HG03196 (cell line): Measurements from ENCODE around the gene MTERF4.

Experiments
- ATAC-seq: cut with Tn5 transposase; IDR thresholded peaks from one replicate; pipeline ENCODE4 v1.9.1; 2021; ENCODE audit not compliant: unreplicated experiment

MTERF4 gene

DNA sequence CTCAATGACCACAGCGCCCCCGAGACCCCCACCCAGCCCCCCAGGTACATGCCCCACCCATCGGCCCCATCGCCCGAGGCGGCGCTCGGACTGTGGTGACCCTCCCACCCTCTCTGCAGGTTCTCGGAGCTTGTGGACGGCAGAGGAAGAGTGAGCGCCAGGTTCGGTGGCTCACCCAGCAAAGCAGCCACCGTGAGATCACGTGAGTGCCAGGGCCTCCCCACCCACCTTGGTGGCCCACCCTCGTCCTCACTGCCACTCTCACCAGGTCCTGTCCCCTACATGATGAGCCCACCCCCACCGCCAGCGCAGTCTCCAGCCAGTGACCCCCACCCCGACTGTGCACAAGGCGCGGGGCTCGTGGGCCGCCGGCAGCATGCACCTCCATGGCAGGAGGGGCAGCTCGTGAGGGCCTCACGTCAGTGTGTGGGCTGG, 30.4 kb downstream of the MTERF4 start:
- no peak for ATAC-seq

- no peak for ATAC-seq
Observed at GRCh38 chr2:241070811-241071676, 31.0 kb downstream of the MTERF4 start.

DNA sequence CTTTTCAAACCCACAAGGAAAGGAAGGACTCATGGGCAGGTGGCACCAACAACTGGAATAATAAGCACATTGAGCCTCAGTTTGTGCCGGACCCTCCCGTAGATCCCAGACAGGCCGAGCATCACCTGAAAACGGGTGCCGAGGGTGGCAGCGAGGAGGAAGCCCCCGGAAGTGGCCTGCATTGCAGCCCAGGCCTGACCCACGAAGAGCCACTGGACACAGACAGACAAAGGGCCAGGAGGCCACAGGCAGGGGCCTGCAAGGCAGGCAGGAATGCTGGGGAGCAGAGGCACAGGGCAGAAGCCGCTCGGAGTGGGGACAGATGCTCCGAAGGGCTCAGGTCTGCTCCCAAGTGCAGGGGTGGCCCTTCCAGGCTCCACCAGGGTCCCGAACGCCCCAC, 31.7 kb downstream of the MTERF4 start:
- ATAC-seq = no peak

- no peak for ATAC-seq
Observed at GRCh38 chr2:241069821-241070281, 32.2 kb downstream of the MTERF4 start.

- no peak for ATAC-seq
Observed at GRCh38 chr2:241068942-241069810, 32.9 kb downstream of the MTERF4 start.

- no peak for ATAC-seq
Observed at GRCh38 chr2:241068136-241068941, 33.7 kb downstream of the MTERF4 start.

DNA sequence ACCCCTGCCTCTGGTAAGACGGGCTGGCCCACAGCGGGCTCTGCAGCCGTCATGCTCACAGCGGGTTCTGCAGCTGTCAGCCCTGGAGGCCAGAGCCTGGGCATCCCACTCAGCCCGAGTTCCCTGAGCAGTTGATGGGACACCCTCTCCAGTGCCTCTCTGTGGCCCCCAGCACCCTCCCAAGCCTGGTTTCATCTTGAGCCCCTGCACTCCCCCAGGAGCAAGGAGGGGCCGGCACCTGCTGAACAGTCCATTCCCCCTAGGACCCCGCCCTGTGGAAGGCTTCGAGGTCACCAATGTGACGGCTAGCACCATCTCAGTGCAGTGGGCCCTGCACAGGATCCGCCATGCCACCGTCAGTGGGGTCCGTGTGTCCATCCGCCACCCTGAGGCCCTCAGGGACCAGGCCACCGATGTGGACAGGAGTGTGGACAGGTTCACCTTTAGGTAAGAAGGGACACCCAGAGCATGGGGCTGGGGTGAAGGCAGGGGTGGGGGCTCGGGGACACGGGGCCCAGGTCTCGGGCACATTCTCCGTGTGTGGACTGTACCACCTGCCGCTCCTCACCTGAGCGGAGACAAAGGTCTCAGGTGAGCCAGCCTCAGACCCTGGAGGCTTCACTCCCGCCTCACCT, 34.5 kb downstream of the MTERF4 start:
- no peak for ATAC-seq

DNA sequence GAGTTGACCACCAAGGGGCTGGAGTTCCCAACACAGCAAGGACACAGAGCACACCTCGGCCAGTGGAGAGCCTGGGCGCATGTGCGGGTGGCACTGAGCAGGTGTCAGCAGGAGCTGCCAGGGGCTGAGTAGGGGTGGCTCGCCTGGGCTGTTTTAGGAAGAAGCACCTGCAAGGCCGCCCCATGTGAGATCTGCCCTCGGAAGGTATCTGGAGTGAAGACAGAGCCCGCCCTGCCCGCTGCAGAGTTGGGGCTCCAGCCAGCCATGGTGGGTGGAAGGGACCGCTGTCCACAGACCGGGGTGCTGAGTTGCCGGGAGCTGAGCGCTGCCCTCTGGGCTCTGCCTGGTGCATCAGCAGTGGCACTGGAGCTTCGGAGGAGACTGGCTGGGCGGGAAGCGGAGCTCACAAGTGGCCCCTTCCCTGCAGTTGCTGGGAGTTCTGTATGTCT, 35.2 kb downstream of the MTERF4 start:
- no peak for ATAC-seq

DNA sequence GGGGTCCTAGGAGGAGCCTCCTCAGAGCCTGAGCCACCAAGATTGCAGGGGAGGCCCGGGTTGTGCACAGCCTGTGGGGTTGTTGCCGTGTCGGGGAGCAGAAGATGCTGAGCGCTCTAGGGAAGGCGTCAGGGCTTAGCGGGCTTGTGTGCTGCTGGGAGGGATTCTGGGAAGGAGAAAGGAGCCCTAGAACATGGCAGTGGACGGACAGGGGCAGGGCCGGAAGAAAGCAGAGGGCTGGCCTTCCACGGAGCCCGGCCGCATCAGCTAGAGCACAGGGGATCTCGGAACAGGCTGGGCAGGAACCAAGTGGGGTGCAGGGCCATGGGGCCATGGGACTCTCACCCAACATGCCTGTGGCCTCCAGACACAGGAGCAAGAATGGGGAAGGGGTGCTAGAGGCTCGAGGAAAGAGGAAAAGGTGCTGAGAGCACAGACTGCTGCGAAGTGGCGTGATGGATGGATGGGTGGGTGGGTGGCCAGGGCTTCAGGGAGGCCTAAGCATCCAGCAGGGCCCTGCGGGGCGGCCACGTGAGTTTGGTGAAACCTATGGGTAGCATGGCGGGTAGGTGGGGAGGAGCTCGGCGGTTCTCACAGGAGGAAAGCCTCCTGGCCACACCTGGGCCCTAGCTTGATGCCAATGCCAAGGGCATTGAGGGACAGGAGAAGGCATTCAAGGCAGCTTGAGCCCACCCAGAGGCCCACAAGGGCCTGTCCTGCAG, 35.8 kb downstream of the MTERF4 start:
- no peak for ATAC-seq

DNA sequence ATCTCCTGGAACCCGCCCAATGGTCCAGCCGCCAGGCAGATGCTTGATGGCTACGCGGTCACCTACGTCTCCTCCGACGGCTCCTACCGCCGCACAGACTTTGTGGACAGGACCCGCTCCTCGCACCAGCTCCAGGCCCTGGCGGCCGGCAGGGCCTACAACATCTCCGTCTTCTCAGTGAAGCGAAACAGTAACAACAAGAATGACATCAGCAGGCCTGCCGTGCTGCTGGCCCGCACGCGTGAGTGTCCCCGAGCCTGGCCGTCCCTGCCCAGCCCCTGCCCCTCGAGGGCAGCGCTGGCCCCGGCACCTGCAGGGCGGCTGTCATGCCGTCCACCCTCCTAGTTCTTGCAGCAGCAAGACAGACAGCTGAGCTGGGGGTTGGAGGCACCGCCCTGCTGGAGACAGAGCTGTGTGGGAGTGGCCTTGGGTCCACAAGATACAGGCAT, 36.7 kb downstream of the MTERF4 start:
- no peak for ATAC-seq

DNA sequence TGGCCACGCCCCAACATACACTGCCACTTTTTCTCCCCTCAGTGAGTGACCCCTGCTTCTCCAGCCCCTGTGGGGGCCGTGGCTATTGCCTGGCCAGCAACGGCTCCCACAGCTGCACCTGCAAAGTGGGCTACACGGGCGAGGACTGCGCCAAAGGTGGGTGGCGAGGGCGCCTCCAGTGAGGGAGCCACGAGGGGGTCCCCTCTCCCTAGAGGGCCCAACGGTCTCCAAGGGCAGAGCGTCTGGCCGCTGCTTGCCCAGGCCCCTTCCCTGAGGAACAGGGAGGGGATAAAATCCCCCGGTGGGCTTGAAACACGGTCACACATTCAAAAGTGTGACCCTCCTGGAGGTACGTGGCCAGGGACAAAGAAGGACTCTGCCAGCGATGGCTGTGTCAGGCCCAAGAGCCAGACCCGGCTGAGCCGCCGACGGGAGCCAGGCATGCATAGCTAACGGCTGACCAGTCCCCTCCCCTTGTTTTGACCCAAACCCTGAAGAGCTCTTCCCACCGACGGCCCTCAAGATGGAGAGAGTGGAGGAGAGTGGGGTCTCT, 37.2 kb downstream of the MTERF4 start:
- no peak for ATAC-seq

DNA sequence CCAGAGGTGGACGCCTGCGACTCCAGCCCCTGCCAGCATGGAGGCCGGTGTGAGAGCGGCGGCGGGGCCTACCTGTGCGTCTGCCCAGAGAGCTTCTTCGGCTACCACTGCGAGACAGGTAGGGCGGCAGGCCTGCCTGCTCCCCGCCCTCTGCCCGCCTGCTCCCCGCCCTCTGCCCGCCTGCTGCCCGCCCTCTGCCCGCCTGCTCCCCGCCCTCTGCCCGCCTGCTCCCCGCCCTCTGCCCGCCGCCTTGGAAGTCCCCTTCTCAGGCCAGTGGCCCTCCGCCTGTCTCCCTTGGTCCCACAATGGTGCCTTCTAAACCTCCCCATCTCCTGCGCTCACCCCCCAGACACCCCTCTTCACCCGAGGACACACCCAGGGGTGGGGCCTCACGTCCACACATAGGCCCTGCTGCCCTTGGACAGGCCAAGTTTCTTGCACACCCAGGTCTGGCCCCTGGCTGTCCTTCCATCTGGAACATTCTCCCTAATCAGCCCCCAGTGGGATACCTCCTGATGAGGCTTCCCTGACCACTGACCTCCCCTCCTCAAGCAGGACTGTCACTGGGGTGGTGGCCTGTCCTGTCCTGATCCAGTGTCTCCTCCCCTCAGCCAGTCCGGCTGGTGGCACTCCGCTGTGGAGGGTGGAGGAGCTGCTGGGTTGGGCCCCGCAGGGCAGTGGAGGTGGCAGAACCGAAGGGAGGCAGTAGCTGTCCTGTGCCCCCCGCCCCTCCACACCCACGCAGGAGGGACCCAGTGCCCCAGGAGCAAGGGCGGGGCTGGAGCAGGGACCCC, 37.9 kb downstream of the MTERF4 start:
- no peak for ATAC-seq

DNA sequence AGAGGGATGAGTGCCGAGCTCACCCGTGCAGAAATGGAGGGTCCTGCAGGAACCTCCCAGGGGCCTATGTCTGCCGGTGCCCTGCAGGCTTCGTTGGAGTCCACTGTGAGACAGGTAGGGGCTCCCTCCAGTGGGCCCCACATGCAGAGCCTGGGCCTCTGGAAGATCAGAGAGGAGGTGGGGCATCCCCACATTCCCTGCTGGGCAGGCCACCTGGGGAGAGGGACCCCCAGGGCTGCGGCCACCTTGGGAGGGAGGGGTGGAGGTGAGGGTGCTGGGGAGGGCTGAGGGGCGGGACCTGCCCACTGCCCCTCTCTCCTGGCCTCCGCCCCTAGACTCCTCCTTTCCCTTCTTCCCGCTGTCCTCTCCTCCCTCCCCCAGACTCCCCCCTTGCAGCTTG, 38.5 kb downstream of the MTERF4 start:
- no peak for ATAC-seq

DNA sequence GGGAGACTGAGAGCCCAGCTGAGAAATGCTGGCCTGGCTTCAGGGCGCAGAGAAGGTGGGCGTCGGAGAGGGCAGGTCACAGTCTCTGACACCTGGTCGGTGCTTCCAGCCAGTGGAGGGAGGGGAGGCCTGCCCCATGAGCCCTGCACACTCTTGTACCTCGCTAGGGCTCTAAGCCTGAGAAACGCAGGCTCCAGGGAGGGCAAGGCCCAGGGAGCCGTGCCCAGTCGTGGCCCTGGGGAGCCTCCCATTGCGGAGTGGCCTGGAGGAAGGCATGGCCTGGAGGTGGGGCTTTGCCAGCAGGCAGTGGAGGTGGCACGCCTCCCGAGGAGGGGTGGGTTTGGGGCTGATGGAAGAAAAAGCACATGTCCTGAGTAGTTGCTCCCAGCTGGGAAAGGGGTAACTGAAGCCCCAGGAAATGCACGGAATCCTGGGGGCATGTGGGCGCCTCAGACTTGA, 39.0 kb downstream of the MTERF4 start:
- ATAC-seq = no peak

DNA sequence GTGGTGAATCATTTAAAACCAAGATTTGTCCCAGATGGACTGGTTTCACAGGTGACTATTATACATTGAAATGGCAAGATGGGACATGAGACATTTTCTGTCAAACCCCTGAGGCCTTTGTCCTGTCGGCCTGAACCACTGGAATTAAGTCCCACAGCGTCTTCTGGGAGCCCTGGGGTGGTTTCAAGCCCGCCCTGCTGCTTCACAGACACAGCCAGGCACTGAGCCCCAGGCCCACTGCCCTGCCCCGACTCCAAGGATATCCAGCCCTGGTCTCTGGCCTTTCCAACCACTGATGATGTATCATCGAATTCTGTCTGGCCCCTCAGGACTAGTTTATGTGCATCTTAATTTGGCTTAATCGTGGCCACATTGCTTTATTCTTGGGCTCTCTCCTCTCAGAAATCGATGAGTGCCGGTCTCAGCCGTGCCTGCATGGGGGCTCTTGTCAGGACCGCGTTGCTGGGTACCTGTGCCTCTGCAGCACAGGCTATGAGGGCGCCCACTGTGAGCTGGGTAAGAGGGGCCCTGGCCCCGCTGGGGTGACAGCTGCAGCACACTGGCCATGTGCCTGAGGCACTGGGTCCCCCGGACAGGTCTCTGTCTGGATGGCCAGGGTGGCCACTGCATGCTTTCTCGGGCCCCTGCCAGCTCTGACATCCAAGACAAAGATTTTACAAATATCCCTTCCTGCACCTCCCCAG, 39.5 kb downstream of the MTERF4 start:
- no peak for ATAC-seq

DNA sequence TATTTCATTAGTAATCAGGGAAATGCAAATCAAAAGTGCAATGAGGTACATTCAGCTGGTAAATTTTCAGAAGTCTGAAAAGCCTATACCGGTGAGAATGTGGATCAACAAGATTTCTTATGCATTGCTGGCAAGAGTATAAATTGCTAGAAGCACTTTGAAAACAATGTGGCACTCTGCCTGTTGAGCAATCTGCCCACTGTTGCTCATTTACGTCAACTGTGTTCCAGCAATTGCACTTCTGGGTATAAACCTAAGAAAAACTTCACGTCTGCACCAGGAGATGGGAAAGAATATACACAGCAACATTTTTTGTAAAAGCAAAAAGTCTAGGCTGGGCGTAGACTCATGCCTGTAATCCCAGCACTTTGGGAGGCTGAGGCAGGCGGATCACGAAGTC, 40.8 kb downstream of the MTERF4 start:
- ATAC-seq = no peak

- no peak for ATAC-seq
Observed at GRCh38 chr2:241053576-241054251, 48.4 kb downstream of the MTERF4 start.
